Hippocampal formation (tissue), 2 donors: ENCODE data around the gene KDM3A.

Source experiments
- DNase-seq, 2 donors: peaks; one replicate each; lab custom pipeline; 2025; lab: John Stamatoyannopoulos, UW

Gene KDM3A

GRCh38 chr2:86440631-86441391, at the start of gene KDM3A:
KDM3A (plus strand) TSS chr2:86441371; CDS start chr2:86442048, 677 bp downstream.
- peak; percentile 95 to 98 for DNase-seq

- no peak for DNase-seq
Observed at GRCh38 chr2:86392873-86393518, 48.2 kb upstream of the KDM3A start.

GRCh38 chr2:86393521-86394491, 47.4 kb upstream of the KDM3A start:
- no peak for DNase-seq

- peak; percentile 30 to 37 for DNase-seq
Observed at GRCh38 chr2:86396291-86396785, 44.8 kb upstream of the KDM3A start.

GRCh38 chr2:86397986-86398385, 43.2 kb upstream of the KDM3A start:
- no peak for DNase-seq

- DNase-seq = no peak
Observed at GRCh38 chr2:86398500-86399474, 42.4 kb upstream of the KDM3A start.

- no peak for DNase-seq
Observed at GRCh38 chr2:86400321-86400720, 40.9 kb upstream of the KDM3A start.

GRCh38 chr2:86410581-86410980, 30.6 kb upstream of the KDM3A start:
- no peak for DNase-seq

GRCh38 chr2:86411396-86411795, 29.8 kb upstream of the KDM3A start:
- DNase-seq = no peak

GRCh38 chr2:86412007-86412406, 29.2 kb upstream of the KDM3A start:
- no peak for DNase-seq

GRCh38 chr2:86413296-86414094, 27.7 kb upstream of the KDM3A start:
- no peak for DNase-seq

- DNase-seq = no peak
Observed at GRCh38 chr2:86414996-86415395, 26.2 kb upstream of the KDM3A start.

- DNase-seq = peak in 1 of 2 donors; percentile 23
Observed at GRCh38 chr2:86416146-86416545, 25.0 kb upstream of the KDM3A start.

GRCh38 chr2:86417961-86418360, 23.2 kb upstream of the KDM3A start:
- no peak for DNase-seq

- DNase-seq = no peak
Observed at GRCh38 chr2:86420913-86421312, 20.3 kb upstream of the KDM3A start.

- DNase-seq = no peak
Observed at GRCh38 chr2:86426271-86426670, 14.9 kb upstream of the KDM3A start.

- DNase-seq = no peak
Observed at GRCh38 chr2:86429335-86429734, 11.8 kb upstream of the KDM3A start.

GRCh38 chr2:86430368-86430767, 10.8 kb upstream of the KDM3A start:
- DNase-seq = no peak

- DNase-seq = no peak
Observed at GRCh38 chr2:86433137-86433536, 8.0 kb upstream of the KDM3A start.

- no peak for DNase-seq
Observed at GRCh38 chr2:86434290-86434689, 6.9 kb upstream of the KDM3A start.
